ENCODE measurements around the gene CD99.
"Not testable (repeated sequence)": the region's sequence is repeated elsewhere in the genome, so short reads cannot be mapped to it uniquely, and the experiment has no call there.

The CD99 gene

DNA sequence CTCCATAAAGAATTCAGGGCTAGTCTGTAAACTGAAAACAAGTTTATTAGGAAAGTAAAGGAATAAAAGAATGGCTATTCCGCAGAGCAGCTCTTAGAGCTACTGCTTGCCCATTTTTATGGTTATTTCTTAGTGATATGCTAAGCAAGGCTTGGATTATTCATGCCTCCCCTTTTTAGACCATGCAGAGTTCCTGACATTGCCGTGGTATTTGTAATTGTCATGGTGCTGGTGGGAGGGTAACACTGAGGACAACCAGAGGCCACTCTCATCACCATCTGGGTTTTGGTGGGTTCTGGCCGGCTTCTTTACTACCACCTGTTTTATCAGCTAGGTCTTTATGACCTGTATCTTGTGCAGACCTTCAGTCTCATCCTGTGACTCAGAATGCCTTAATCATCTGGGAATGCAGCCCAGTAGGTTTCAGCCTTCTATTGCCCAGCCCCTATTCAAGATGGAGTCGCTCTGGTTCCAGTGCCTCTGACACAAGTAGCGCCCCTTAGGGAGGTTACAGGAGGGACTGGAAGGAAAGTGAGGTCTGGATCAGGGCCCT, 64.1 kb downstream of the CD99 start:
- H3K79me2 ChIP-seq (ENCODE audit: insufficient read depth, low read length); H4K20me1 ChIP-seq (ENCODE audit: insufficient read depth, low read length, poor library complexity, severe bottlenecking); H3K4me2 ChIP-seq (ENCODE audit: low read depth, low read length, poor library complexity, severe bottlenecking); H3K4me1 ChIP-seq (ENCODE audit: insufficient read depth, low read length, poor library complexity, severe bottlenecking); H3K36me3 ChIP-seq (ENCODE audit: insufficient read depth, low read length); H3F3A ChIP-seq (ENCODE audit: low read depth); H3K27me3 ChIP-seq (ENCODE audit: insufficient read depth, low read length, poor library complexity, severe bottlenecking); H3K4me3 ChIP-seq (ENCODE audit: low read length, poor library complexity, severe bottlenecking); H3K9me3 ChIP-seq (ENCODE audit: insufficient read depth, low read depth, low read length); H3K9me2 ChIP-seq (replicated peaks; ENCODE audit: low read depth, low read length); H3K9ac ChIP-seq (ENCODE audit: low read depth, low read length, poor library complexity, severe bottlenecking); H2AFZ ChIP-seq (ENCODE audit: low read length): not testable (repeated sequence)

- Histone ChIP-seq H4K20me1 (ENCODE audit: insufficient read depth, low read length, poor library complexity, severe bottlenecking) (no peaks in the 10 kb centered on the region), H3K79me2 (ENCODE audit: insufficient read depth, low read length) (no peaks in the 10 kb centered on the region), H2AFZ (ENCODE audit: low read length) (no peak overlapping the region), H3K9me2 (replicated peaks; ENCODE audit: low read depth, low read length) (no peaks in the 10 kb centered on the region), H3K4me2 (ENCODE audit: low read depth, low read length, poor library complexity, severe bottlenecking) (no peak overlapping the region), H3K27me3 (ENCODE audit: insufficient read depth, low read length, poor library complexity, severe bottlenecking) (no peaks in the 10 kb centered on the region), H3K4me1 (ENCODE audit: insufficient read depth, low read length, poor library complexity, severe bottlenecking) (no peaks in the 10 kb centered on the region), H3K9ac (ENCODE audit: low read depth, low read length, poor library complexity, severe bottlenecking) (no peak overlapping the region), H3F3A (ENCODE audit: low read depth) (no peaks in the 10 kb centered on the region), H3K9me3 (ENCODE audit: insufficient read depth, low read depth, low read length) (no peaks in the 10 kb centered on the region), H3K36me3 (ENCODE audit: insufficient read depth, low read length) (no peaks in the 10 kb centered on the region), H3K4me3 (ENCODE audit: low read length, poor library complexity, severe bottlenecking) (no peak overlapping the region)
- TF ChIP-seq EZH2phosphoT487 (IDR thresholded peaks at IDR 0.05; ENCODE audit: borderline replicate concordance) = no peak
- TF ChIP-seq CTCF (conservative IDR thresholded peaks at IDR 0.05; ENCODE audit: low read length) = no peak
Measured at GRCh38 chrX:2756548-2756947, 65.5 kb downstream of the CD99 start.

DNA sequence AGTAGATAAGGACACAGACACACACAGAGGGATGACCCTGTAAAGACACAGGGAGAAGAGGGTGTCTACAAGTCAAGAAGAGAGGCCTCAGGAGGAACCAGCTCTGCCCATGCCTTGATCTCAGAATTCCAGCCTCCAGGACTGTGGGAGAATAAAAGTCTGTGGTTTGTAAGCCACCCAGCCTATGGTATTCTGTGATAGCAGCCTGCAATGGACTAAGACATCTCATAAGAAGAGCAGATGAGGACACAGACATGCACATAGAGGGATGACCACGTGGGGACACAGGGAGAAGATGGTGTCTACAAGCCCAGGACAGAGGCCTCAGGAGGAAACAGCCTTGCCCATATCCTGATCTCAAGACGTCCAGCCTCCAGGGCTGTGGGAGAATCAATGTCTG, 70.2 kb downstream of the CD99 start:
- no peaks in the 10 kb centered on the region for H4K20me1 ChIP-seq (ENCODE audit: insufficient read depth, low read length, poor library complexity, severe bottlenecking)
- H2AFZ ChIP-seq (ENCODE audit: low read length) = no peak overlapping the region
- no peaks in the 10 kb centered on the region for H3K36me3 ChIP-seq (ENCODE audit: insufficient read depth, low read length)
- H3K4me3 ChIP-seq (ENCODE audit: low read length, poor library complexity, severe bottlenecking) = no peak overlapping the region
- no peak overlapping the region for H3K4me2 ChIP-seq (ENCODE audit: low read depth, low read length, poor library complexity, severe bottlenecking)
- no peaks in the 10 kb centered on the region for H3F3A ChIP-seq (ENCODE audit: low read depth)
- no peaks in the 10 kb centered on the region for H3K4me1 ChIP-seq (ENCODE audit: insufficient read depth, low read length, poor library complexity, severe bottlenecking)
- H3K27me3 ChIP-seq (ENCODE audit: insufficient read depth, low read length, poor library complexity, severe bottlenecking) = no peaks in the 10 kb centered on the region
- no peaks in the 10 kb centered on the region for H3K9me3 ChIP-seq (ENCODE audit: insufficient read depth, low read depth, low read length)
- H3K9ac ChIP-seq (ENCODE audit: low read depth, low read length, poor library complexity, severe bottlenecking) = no peak overlapping the region
- no peaks in the 10 kb centered on the region for H3K79me2 ChIP-seq (ENCODE audit: insufficient read depth, low read length)
- H3K9me2 ChIP-seq (replicated peaks; ENCODE audit: low read depth, low read length) = no peaks in the 10 kb centered on the region
- TF ChIP-seq EZH2phosphoT487 (IDR thresholded peaks at IDR 0.05; ENCODE audit: borderline replicate concordance) (no peak), CTCF (conservative IDR thresholded peaks at IDR 0.05; ENCODE audit: low read length) (no peak)

- not testable (repeated sequence) for H3K9me3 ChIP-seq (ENCODE audit: insufficient read depth, low read depth, low read length); H3K9ac ChIP-seq (ENCODE audit: low read depth, low read length, poor library complexity, severe bottlenecking); H3K36me3 ChIP-seq (ENCODE audit: insufficient read depth, low read length); H3K79me2 ChIP-seq (ENCODE audit: insufficient read depth, low read length); H2AFZ ChIP-seq (ENCODE audit: low read length); H3F3A ChIP-seq (ENCODE audit: low read depth); H3K27me3 ChIP-seq (ENCODE audit: insufficient read depth, low read length, poor library complexity, severe bottlenecking); H4K20me1 ChIP-seq (ENCODE audit: insufficient read depth, low read length, poor library complexity, severe bottlenecking); H3K4me1 ChIP-seq (ENCODE audit: insufficient read depth, low read length, poor library complexity, severe bottlenecking); H3K9me2 ChIP-seq (replicated peaks; ENCODE audit: low read depth, low read length); H3K4me2 ChIP-seq (ENCODE audit: low read depth, low read length, poor library complexity, severe bottlenecking); H3K4me3 ChIP-seq (ENCODE audit: low read length, poor library complexity, severe bottlenecking)
Measured at GRCh38 chrX:2762671-2763070, 71.6 kb downstream of the CD99 start.

GRCh38 chrX:2764766-2765548, 73.9 kb downstream of the CD99 start:
- H3K9ac ChIP-seq (ENCODE audit: low read depth, low read length, poor library complexity, severe bottlenecking); H3K27me3 ChIP-seq (ENCODE audit: insufficient read depth, low read length, poor library complexity, severe bottlenecking); H3K9me3 ChIP-seq (ENCODE audit: insufficient read depth, low read depth, low read length); H3K4me1 ChIP-seq (ENCODE audit: insufficient read depth, low read length, poor library complexity, severe bottlenecking); H3K79me2 ChIP-seq (ENCODE audit: insufficient read depth, low read length); H3K9me2 ChIP-seq (replicated peaks; ENCODE audit: low read depth, low read length); H3F3A ChIP-seq (ENCODE audit: low read depth); H2AFZ ChIP-seq (ENCODE audit: low read length); H3K36me3 ChIP-seq (ENCODE audit: insufficient read depth, low read length); H3K4me3 ChIP-seq (ENCODE audit: low read length, poor library complexity, severe bottlenecking); H4K20me1 ChIP-seq (ENCODE audit: insufficient read depth, low read length, poor library complexity, severe bottlenecking); H3K4me2 ChIP-seq (ENCODE audit: low read depth, low read length, poor library complexity, severe bottlenecking): not testable (repeated sequence)
